A549 (cell line): ENCODE results near the gene FREY1.

ENCODE experiments used
- CBX8 ChIP-seq: fragments of 200-600 bp; sonication (generic); IDR thresholded peaks from 2 replicates; pipeline ENCODE4 v1.6.1; 2016
- CEBPB ChIP-seq, 2 experiments: fragments of >200 bp in 1 of 2; sonication (Bioruptor Twin) in 1 of 2; formaldehyde crosslinking in 1 of 2; IDR thresholded peaks; 2 replicates each; pipeline ENCODE4 v1.6.1; 2012 to 2016
- EP300 ChIP-seq, 2 experiments: fragments of >200 bp; sonication (Bioruptor Twin); formaldehyde crosslinking; IDR thresholded peaks; 2 replicates in 1 of 2; 3 replicates in 1 of 2; pipeline ENCODE4 v1.6.1; 2016 to 2017
- ESRRA ChIP-seq: fragments of 150-350 bp; IDR thresholded peaks from 2 replicates; pipeline ENCODE4 v1.6.1; 2014; ENCODE audit warnings: mild to moderate bottlenecking, low read length, borderline replicate concordance
- JUN ChIP-seq, 2 experiments: fragments of >200 bp; sonication (Bioruptor Twin); formaldehyde crosslinking; IDR thresholded peaks; 2 replicates in 1 of 2; 3 replicates in 1 of 2; pipeline ENCODE4 v1.6.1; 2016 to 2017
- MAFK ChIP-seq: fragments of 450-650 bp; IDR thresholded peaks from 2 replicates; pipeline ENCODE4 v1.6.1; 2014; ENCODE audit not compliant: partially characterized antibody
- MAX ChIP-seq: IDR thresholded peaks from 2 replicates; pipeline ENCODE4 v1.6.1; 2012
- POLR2A ChIP-seq: IDR thresholded peaks from 2 replicates; pipeline ENCODE4 v1.6.1; 2012; ENCODE audit warnings: mild to moderate bottlenecking, low read length
- RAD21 ChIP-seq, 2 experiments: fragments of >200 bp in 1 of 2; sonication (Bioruptor Twin) in 1 of 2; formaldehyde crosslinking in 1 of 2; IDR thresholded peaks in 1 of 2; conservative IDR thresholded peaks in 1 of 2; 2 replicates in 1 of 2; 3 replicates in 1 of 2; pipeline ENCODE4 v1.6.1; 2012 to 2018; ENCODE audit warnings: inconsistent platforms in 1 of 2
- RCOR1 ChIP-seq: fragments of 150-350 bp; IDR thresholded peaks from 2 replicates; pipeline ENCODE4 v1.6.1; 2014; ENCODE audit warnings: antibody characterized with exemption, low read length, low read depth
- SREBF2 ChIP-seq: fragments of 450-650 bp; IDR thresholded peaks from 2 replicates; pipeline ENCODE4 v1.6.1; 2014; ENCODE audit warnings: mild to moderate bottlenecking, moderate library complexity
- TF ChIP-seq, protein P1 (sequence below): fragments of >200 bp; sonication (Bioruptor Twin); formaldehyde crosslinking; IDR thresholded peaks from 3 replicates; pipeline ENCODE4 v1.5.1; 2016

GRCh38 chr11:45876401-45876800 is 30.7 kb downstream of the FREY1 start:
- TF ChIP-seq, protein P1, sequence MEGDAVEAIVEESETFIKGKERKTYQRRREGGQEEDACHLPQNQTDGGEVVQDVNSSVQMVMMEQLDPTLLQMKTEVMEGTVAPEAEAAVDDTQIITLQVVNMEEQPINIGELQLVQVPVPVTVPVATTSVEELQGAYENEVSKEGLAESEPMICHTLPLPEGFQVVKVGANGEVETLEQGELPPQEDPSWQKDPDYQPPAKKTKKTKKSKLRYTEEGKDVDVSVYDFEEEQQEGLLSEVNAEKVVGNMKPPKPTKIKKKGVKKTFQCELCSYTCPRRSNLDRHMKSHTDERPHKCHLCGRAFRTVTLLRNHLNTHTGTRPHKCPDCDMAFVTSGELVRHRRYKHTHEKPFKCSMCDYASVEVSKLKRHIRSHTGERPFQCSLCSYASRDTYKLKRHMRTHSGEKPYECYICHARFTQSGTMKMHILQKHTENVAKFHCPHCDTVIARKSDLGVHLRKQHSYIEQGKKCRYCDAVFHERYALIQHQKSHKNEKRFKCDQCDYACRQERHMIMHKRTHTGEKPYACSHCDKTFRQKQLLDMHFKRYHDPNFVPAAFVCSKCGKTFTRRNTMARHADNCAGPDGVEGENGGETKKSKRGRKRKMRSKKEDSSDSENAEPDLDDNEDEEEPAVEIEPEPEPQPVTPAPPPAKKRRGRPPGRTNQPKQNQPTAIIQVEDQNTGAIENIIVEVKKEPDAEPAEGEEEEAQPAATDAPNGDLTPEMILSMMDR: no peak
- no peak for TF ChIP-seq RAD21 (conservative IDR thresholded peaks at IDR 0.05 in 1 of 2, IDR thresholded peaks at IDR 0.05 in 1 of 2)
- TF ChIP-seq JUN (IDR thresholded peaks at IDR 0.05): no peak
- no peak for TF ChIP-seq ESRRA
- TF ChIP-seq MAX: no peak
- TF ChIP-seq POLR2A: no peak
- TF ChIP-seq SREBF2: no peak
- no peak for TF ChIP-seq EP300 (IDR thresholded peaks at IDR 0.05)
- TF ChIP-seq MAFK: no peak
- no peak for TF ChIP-seq CBX8
- no peak for TF ChIP-seq CEBPB (IDR thresholded peaks at IDR 0.05)
- no peak for TF ChIP-seq RCOR1
